ENCODE results near the gene KRTAP1-4. TPM values are rescaled to one million over a fixed set of nuclear protein-coding genes. Genes with fewer than 3 reads are reported as not detected.

KRTAP1-4 gene, protein sequence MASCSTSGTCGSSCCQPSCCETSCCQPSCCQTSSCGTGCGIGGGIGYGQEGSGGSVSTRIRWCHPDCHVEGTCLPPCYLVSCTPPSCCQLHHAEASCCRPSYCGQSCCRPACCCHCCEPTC
- not detected in 2 replicates for total RNA-seq

DNA sequence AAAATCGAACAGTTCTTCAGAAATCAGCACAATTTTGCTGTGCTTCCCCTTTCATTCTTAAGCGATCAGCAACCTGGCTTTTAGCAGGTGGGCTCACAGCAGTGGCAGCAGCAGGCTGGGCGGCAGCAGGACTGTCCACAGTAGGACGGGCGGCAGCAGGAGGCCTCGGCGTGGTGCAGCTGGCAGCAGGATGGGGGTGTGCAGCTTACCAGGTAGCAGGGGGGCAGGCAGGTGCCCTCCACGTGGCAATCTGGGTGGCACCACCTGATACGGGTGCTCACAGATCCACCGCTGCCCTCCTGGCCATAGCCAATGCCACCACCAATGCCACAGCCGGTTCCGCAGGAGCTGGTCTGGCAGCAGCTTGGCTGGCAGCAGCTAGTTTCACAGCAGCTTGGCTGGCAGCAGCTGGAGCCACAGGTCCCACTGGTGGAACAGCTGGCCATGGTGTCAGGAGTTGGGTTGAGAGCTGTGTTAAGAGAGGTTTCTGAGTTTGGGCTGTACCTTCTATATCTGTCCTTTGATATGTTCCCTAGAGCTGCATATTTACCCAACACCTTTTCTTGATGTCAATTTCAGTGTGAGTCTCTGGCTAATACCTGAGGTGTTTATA lies at the start of gene KRTAP1-4:
TSS of gene KRTAP1-4 (minus strand) at position 563 of the 613 bp plus-strand sequence. CDS start at position 446, 117 bp downstream.

DNA sequence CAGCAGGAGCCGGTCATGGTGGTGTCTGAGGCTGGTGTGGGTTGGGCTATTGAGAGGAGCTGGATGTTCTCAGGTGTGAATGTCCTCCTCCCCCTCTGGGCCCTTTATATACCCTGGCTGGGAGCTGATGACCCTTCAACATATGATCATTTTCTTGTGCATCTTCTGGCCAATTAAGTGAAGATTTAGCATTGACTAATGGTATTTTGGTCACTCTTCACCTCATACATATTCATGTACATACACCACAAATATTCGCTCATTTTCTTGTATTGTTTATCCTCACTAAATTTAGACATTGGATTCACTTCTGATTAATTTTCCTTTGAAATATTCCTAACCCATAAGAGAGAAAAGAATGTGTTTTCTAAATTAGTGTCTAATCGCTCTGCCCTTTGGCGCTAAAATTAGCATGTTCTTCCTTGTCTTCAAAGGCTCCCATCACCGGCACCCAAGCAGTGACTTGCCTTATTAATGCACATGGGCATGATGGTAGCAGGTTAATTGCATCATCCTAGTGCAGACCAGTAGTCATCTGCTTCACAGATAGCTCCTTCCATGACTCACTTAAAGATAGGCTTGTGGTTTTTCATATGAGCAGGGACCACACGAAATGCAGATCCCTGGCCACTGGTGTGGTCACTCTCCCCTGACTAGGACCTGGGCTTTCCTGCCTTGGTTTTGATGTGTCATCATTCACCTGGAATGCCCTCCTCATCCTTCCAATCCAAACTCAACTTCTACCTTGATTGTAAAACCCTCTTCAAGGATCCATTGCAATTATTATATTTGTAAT lies 36.0 kb upstream of the KRTAP1-4 start, which contains the start of gene KRTAP2-4:
TSS of gene KRTAP2-4 (minus strand) at position 51 of the 796 bp plus-strand sequence. CDS start at position 17, 34 bp downstream.

DNA sequence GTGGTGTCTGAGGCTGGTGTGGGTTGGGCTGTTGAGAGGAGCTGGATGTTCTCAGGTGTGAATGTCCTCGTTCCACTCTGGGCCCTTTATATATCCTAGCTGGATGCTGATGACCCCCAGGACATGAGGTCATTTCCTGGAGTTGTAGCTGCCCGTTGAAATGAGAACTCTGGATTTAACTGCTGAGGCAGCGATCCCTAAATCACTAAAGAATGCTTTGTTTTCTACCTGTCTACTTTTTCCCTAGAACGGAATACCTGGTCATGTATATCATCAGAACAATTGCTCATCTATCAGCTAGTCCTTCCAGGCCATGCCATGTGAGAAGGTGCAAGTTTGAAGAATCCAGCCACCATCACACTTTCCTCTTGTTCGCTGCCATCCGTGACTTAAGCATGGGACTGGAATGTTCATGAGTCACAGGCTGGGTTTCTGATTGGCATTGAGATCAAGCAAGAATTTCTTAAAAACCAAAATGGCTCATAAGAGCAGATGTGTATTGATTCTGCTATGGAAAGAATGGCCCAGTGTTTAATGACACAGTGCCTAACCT lies 30.1 kb upstream of the KRTAP1-4 start, which contains the start of gene KRTAP2-3:
TSS of gene KRTAP2-3 (minus strand) at position 63 of the 553 bp plus-strand sequence. CDS start 64 bp downstream, outside the sequence.

DNA sequence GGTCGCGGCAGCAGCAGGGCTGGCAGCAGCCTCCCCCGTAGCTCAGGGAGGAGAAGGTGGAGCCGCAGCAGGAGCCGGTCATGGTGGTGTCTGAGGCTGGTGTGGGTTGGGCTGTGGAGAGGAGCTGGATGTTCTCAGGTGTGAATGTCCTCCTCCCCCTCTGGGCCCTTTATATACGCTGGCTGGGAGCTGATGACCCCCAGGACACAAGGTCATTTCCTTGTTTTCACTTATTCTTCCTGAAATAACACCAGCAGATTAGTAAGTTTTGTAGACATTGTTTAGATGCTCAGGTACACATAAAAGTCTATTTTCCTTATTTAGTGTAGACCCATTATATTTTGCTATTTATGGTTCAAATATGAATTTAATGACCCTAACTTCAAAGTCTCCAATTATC lies 25.1 kb upstream of the KRTAP1-4 start, which contains the start of gene KRTAP2-2:
TSS of gene KRTAP2-2 (minus strand) at position 101 of the 400 bp plus-strand sequence. CDS start at position 82, 19 bp downstream.

DNA sequence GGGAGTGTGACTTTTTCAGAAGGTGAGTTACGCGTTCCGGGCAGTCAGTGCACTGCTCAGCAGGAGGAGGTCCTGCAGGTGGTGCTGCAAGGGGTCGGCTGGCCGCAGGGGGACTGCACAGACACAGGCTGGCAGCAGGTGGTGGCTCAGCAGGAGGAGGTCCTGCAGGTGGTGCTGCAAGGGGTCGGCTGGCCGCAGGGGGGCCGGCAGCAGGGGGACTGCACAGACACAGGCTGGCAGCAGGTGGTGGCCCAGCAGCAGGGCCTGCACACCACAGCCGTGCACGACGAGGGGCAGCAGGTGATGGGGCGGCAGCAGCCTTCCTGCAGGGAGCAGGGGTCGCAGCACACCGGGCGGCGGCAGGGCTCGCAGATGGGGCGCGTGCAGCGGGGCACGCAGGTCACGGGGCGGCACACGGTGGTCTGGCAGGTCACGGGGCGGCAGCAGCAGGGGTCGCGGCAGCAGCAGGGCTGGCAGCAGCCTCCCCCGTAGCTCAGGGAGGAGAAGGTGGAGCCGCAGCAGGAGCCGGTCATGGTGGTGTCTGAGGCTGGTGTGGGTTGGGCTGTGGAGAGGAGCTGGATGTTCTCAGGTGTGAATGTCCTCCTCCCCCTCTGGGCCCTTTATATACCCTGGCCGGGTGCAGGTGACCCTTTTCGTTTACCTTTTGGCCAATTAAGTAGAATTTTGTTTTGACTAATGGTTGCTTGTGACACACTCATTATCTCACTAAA lies 16.9 kb upstream of the KRTAP1-4 start, which contains the start of gene KRTAP2-1:
TSS of gene KRTAP2-1 (minus strand) at position 582 of the 731 bp plus-strand sequence. CDS start at position 533, 49 bp downstream.

DNA sequence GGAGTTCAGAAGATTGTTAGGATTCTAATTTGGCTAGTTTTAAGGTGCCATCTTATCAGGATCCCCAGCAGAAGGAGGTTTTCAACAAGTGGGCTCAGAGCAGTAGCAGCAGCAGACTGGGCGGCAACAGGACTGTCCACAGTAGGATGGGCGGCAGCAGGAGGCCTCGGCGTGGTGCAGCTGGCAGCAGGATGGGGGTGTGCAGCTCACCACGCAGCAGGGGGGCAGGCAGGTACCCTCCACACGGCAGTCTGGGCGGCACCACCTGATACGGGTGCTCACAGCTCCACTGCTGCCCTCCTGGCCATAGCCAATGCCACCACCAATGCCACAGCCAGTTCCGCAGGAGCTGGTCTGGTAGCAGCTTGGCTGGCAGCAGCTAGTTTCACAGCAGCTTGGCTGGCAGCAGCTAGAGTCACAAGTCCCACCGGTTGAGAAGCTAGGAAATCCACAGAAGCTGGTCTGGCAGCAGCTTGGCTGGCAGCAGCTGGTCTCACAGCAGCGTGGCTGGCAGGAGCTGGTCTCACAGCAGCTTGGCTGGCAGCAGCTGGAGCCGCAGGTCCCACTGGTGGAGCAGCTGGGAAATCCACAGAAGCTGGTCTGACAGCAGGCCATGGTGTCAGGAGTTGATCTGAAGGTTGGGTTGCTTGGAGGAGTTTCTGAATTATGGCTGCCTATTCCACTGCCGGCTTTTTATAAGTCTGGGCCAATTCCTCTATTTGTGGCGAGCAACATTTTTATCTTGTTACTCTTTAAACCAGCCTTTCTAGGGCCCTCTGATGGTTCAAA lies 11.0 kb upstream of the KRTAP1-4 start, which contains the start of gene KRTAP1-1:
TSS of gene KRTAP1-1 (minus strand) at position 668 of the 789 bp plus-strand sequence. CDS start at position 615, 53 bp downstream.

DNA sequence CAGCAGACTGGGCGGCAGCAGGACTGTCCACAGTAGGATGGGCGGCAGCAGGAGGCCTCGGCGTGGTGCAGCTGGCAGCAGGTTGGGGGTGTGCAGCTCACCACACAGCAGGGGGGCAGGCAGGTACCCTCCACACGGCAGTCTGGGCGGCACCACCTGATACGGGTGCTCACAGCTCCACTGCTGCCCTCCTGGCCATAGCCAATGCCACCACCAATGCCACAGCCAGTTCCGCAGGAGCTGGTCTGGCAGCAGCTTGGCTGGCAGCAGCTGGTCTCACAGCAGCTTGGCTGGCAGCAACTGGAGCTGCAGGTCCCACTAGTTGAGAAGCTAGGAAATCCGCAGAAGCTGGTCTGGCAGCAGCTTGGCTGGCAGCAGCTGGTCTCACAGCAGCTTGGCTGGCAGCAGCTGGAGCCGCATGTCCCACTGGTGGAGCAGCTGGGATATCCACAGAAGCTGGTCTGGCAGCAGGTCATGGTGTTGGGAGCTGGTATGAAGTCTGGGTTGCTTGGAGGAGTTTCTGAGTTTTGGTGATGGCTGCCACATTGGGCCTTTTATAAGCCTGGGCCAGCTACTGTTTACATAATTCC lies 4.4 kb upstream of the KRTAP1-4 start, which contains the start of gene KRTAP1-3:
TSS of gene KRTAP1-3 (minus strand) at position 529 of the 590 bp plus-strand sequence. CDS start at position 476, 53 bp downstream.

DNA sequence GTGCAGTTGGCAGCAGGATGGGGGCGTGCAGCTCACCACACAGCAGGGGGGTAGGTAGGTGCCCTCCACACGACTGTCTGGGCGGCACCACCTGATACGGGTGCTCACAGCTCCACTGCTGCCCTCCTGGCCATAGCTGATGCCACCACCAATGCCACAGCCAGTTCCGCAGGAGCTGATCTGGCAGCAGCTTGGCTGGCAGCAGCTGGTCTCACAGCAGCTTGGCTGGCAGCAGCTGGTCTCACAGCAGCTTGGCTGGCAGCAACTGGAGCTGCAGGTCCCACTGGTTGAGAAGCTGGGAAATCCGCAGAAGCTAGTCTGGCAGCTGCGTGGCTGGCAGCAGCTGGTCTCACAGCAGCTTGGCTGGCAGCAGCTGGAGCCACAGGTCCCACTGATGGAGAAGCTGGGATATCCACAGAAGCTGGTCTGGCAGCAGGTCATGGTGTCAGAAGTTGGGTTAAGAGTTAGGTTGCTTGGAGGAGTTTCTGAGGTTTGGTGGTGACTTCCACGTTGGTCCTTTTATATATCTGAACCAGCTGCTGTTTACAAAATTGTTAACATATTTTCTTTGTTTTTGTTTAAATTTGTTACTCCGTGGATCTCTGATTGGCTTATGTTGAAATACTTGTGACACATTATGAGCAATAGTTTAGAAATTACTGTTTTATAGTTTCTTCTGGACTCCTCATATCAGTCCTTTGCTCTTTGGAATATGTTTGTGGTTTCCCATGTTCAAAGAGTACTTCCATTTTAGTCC lies 3.1 kb downstream of the KRTAP1-4 start, which contains the start of gene KRTAP1-5:
TSS of gene KRTAP1-5 (minus strand) at position 494 of the 757 bp plus-strand sequence. CDS start at position 441, 53 bp downstream.

DNA sequence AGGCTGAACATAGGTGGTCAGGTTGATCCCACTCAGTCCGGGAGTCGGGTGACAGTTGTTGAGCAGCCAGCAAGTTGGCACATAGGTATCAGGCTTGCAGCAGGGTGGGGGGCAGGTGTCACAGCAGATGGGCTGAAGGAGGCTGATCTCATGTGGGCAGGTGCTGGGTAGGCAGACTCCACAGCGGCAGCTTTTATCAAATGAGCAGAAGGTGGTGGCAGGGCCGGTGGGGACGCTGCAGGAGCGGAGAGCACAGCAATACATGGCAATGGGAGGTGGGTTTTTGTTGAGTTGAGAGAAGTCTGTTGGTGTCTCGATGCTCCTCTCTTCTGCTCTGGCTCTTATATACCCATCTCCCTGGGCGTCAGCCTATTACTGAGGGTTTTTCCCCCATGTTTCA lies 21.2 kb downstream of the KRTAP1-4 start, which contains the start of gene KRTAP3-1:
TSS of gene KRTAP3-1 (minus strand) at position 318 of the 400 bp plus-strand sequence. CDS start at position 264, 54 bp downstream.

DNA sequence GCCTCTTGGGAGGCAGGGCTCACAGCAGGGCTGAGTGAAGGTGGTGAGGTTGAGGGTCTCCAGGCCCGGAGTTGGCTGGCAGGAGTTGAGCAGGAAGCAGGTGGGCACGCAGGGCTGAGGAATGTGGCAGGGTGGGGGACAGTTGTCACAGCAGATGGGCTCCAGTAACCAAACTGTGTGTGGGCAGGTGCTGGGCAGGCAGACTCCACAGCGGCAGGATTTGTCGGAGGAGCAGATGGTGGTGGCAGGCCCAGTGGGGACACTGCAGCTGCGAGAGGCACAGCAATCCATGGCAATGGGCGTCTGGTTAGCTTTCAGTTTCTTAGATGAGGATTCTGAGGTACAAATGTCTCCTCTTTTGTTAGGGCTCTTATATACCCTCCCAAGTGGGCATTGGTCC lies 30.4 kb downstream of the KRTAP1-4 start, which contains the start of gene KRTAP3-2:
TSS of gene KRTAP3-2 (minus strand) at position 344 of the 400 bp plus-strand sequence. CDS start at position 291, 53 bp downstream.

DNA sequence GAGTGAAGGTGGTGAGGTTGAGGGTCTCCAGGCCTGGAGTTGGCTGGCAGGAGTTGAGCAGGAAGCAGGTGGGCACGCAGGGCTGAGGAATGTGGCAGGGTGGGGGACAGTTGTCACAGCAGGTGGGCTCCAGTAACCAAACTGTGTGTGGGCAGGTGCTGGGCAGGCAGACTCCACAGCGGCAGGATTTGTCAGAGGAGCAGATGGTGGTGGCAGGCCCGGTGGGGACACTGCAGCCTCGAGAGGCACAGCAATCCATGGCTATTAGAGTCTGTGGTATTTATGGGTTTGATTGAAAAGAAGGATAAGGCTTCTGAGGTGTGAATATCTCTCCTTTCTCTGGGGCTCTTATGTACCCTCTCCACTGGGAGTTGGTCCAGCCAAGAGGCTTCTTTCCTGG lies 36.2 kb downstream of the KRTAP1-4 start, which contains the start of gene KRTAP3-3:
TSS of gene KRTAP3-3 (minus strand) at position 326 of the 400 bp plus-strand sequence. CDS start at position 259, 67 bp downstream.

DNA sequence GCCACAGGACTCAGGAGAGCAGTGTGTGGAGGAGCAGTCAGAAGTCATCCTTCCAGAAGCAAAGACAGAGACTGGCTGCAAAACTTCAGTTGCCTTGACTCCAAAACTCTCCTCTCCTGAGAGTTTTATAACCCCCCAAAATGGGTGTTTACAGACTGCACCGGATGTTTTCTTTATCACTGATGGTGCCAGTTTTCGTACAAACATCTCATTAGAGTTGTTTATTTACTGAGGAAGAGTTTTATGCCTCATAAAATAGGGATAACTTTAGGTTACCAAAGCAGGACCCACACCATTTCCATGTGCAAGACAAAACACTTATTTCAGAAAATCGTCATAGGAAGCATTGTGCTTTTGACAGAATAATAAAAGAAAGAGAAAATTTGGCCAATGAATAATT lies 45.8 kb downstream of the KRTAP1-4 start, which contains the start of gene KRT40:
TSS of gene KRT40 (minus strand) at position 101 of the 400 bp plus-strand sequence. CDS start at position 48, 53 bp downstream.

Other genes with a start within 250 kb of the KRTAP1-4 start
- not detected in 2 replicates for gene KRT27, start 247.6 kb downstream of the KRTAP1-4 start, total RNA-seq
- not detected in 2 replicates for gene KRT28, start 230.2 kb downstream of the KRTAP1-4 start, total RNA-seq
- 19.7 and 36.3 TPM in 2 replicates for gene KRT10, start 207.6 kb downstream of the KRTAP1-4 start, total RNA-seq
- not detected in 2 replicates for gene KRT12, start 163.0 kb downstream of the KRTAP1-4 start, total RNA-seq
- gene KRT20, start 145.0 kb downstream of the KRTAP1-4 start, total RNA-seq: not detected in 2 replicates
- gene KRT23, start 92.5 kb downstream of the KRTAP1-4 start, total RNA-seq: not detected in 2 replicates
- not detected in 2 replicates for gene KRT39, start 63.2 kb downstream of the KRTAP1-4 start, total RNA-seq
- gene KRT40, start 45.9 kb downstream of the KRTAP1-4 start, total RNA-seq: not detected in 2 replicates
- not detected in 2 replicates for gene KRTAP3-3, start 36.0 kb downstream of the KRTAP1-4 start, total RNA-seq
- gene KRTAP3-2, start 30.3 kb downstream of the KRTAP1-4 start, total RNA-seq: not detected in 2 replicates
- gene KRTAP3-1, start 21.1 kb downstream of the KRTAP1-4 start, total RNA-seq: not detected in 2 replicates
- gene KRTAP1-5, start 3.0 kb downstream of the KRTAP1-4 start, total RNA-seq: not detected in 2 replicates
- gene KRTAP1-3, start 4.7 kb upstream of the KRTAP1-4 start, total RNA-seq: not detected in 2 replicates
- not detected in 2 replicates for gene KRTAP1-1, start 11.3 kb upstream of the KRTAP1-4 start, total RNA-seq
- gene KRTAP2-1, start 17.1 kb upstream of the KRTAP1-4 start, total RNA-seq: not detected in 2 replicates
- gene KRTAP2-2, start 25.0 kb upstream of the KRTAP1-4 start, total RNA-seq: not detected in 2 replicates
- not detected in 2 replicates for gene KRTAP2-3, start 29.9 kb upstream of the KRTAP1-4 start, total RNA-seq
- not detected in 2 replicates for gene KRTAP2-4, start 35.7 kb upstream of the KRTAP1-4 start, total RNA-seq
- gene KRTAP4-7, start 54.0 kb upstream of the KRTAP1-4 start, total RNA-seq: not detected in 2 replicates
- gene KRTAP4-8, start 67.9 kb upstream of the KRTAP1-4 start, total RNA-seq: not detected in 2 replicates
- not detected in 2 replicates for gene KRTAP4-16, start 72.0 kb upstream of the KRTAP1-4 start, total RNA-seq
- gene KRTAP4-9, start 75.2 kb upstream of the KRTAP1-4 start, total RNA-seq: not detected in 2 replicates
- gene KRTAP4-11, start 88.2 kb upstream of the KRTAP1-4 start, total RNA-seq: not detected in 2 replicates
- gene KRTAP4-12, start 94.0 kb upstream of the KRTAP1-4 start, total RNA-seq: not detected in 2 replicates
- gene KRTAP4-6, start 110.3 kb upstream of the KRTAP1-4 start, total RNA-seq: not detected in 2 replicates
- gene KRTAP4-5, start 119.6 kb upstream of the KRTAP1-4 start, total RNA-seq: not detected in 2 replicates
- gene KRTAP4-4, start 130.6 kb upstream of the KRTAP1-4 start, total RNA-seq: not detected in 2 replicates
- gene KRTAP4-3, start 138.0 kb upstream of the KRTAP1-4 start, total RNA-seq: not detected in 2 replicates
- gene KRTAP4-2, start 148.0 kb upstream of the KRTAP1-4 start, total RNA-seq: not detected in 2 replicates
- gene KRTAP4-1, start 154.7 kb upstream of the KRTAP1-4 start, total RNA-seq: not detected in 2 replicates
- not detected in 2 replicates for gene KRTAP9-1, start 159.7 kb upstream of the KRTAP1-4 start, total RNA-seq
- not detected in 2 replicates for gene KRTAP9-2, start 196.5 kb upstream of the KRTAP1-4 start, total RNA-seq
- gene KRTAP9-3, start 202.3 kb upstream of the KRTAP1-4 start, total RNA-seq: not detected in 2 replicates
- gene KRTAP9-8, start 207.8 kb upstream of the KRTAP1-4 start, total RNA-seq: not detected in 2 replicates
- gene KRTAP9-4, start 219.5 kb upstream of the KRTAP1-4 start, total RNA-seq: not detected in 2 replicates
- gene KRTAP9-9, start 225.2 kb upstream of the KRTAP1-4 start, total RNA-seq: not detected in 2 replicates
- gene KRTAP9-6, start 235.2 kb upstream of the KRTAP1-4 start, total RNA-seq: not detected in 2 replicates
- not detected in 2 replicates for gene KRTAP9-7, start 245.5 kb upstream of the KRTAP1-4 start, total RNA-seq

All from cardiac atrium fibroblast (primary cell).